ENCODE results near the gene SPACA6. TPM values are rescaled to one million over a fixed set of nuclear protein-coding genes. Genes with fewer than 3 reads are reported as not detected.

Gene SPACA6
- total and polyA plus RNA-seq, 2 of the 8 experiments (the other 6 are each of a cell fraction or from before 2014, with no cell fraction given): 7.1 to 7.5 TPM

DNA sequence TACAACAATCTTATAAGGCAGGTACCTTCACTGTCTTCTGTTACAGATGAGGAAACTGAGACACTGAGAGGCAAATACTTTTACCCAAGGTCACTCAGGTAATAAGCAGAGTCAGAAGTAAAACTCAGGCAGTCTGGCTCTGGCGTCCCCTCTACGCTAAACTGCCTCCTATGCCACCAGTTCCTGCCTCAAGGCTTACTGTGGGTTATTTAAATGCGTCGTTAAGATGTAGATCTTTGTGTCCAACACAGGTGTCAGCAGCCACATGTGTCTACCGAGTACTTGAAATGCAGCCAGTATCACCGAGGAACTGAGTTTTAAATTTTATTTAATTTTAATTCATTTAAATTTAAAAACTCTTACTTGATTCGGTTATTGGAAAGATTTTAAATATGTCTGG, 28.8 kb downstream of the SPACA6 start:
- H3K18ac ChIP-seq (ENCODE audit: extremely low read depth, low read length): no peak overlapping the region
- no peak overlapping the region for H2AFZ ChIP-seq (ENCODE audit: low read length)
- H2BK15ac ChIP-seq (ENCODE audit: low read length): no peak overlapping the region
- H3K27ac ChIP-seq (ENCODE audit: low read depth, low read length): no peak overlapping the region
- no peaks in the 10 kb centered on the region for H3K79me1 ChIP-seq (ENCODE audit: low read depth, low read length)
- H4K91ac ChIP-seq (replicated peaks; ENCODE audit: insufficient read length, low read length): no peak overlapping the region
- no peak overlapping the region for H3K4me3 ChIP-seq (ENCODE audit: extremely low read depth in 1 of 4, insufficient read depth in 2 of 4, low read depth in 3 of 4, low read length in 4 of 4)
- H3K23me2 ChIP-seq (ENCODE audit: low read depth, low read length): peaks cover 9% of the 10 kb centered on the region; the same call in 1 of the 2 replicates
- H4K5ac ChIP-seq (ENCODE audit: insufficient read length, low read depth, low read length): no peak overlapping the region
- no peaks in the 10 kb centered on the region for H3K79me2 ChIP-seq (ENCODE audit: control insufficient read depth in 1 of 2, insufficient read depth in 2 of 2, low read length in 2 of 2)
- no peaks in the 10 kb centered on the region for H3K9me3 ChIP-seq (ENCODE audit: insufficient read depth in 2 of 2, low read depth in 1 of 2, low read length in 1 of 2)
- no peak overlapping the region for H3K9ac ChIP-seq (replicated peaks in 1 of 4; ENCODE audit: extremely low read depth in 1 of 4, low read depth in 3 of 4, low read length in 3 of 4)
- CTCF ChIA-PET (ENCODE audit: partially characterized antibody): no interaction called here
- H2BK120ac ChIP-seq (replicated peaks; ENCODE audit: low read depth, low read length): no peak overlapping the region
- FAIRE-seq: no peak
- no peak overlapping the region for H4K8ac ChIP-seq (ENCODE audit: extremely low read depth, insufficient read depth, low read length)
- no peak overlapping the region for H3K4me2 ChIP-seq (ENCODE audit: insufficient read depth in 1 of 2, low read depth in 2 of 2, low read length in 2 of 2)
- WGBS, 2 experiments (ENCODE audit: extremely low coverage in 1 of 2, insufficient coverage in 1 of 2, insufficient read length in 1 of 2, insufficient replicate concordance in 2 of 2, low coverage in 1 of 2, low lambda C conversion rate in 2 of 2, missing lambda C conversion rate in 1 of 2): 82% methylated on average over 7 of the region's 7 CpGs; no CpG with 5 or more reads in 1 of the 2 experiments
- H3K36me3 ChIP-seq (ENCODE audit: control insufficient read depth in 2 of 4, insufficient read depth in 4 of 4, low read length in 3 of 4): no peaks in the 10 kb centered on the region
- H2BK5ac ChIP-seq (ENCODE audit: low read depth, low read length): no peak overlapping the region
- DNase-seq (ENCODE audit: low read depth in 1 of 2, low spot score in 2 of 2): no peak
- peaks cover 0 to 6% (median 2%) of the 10 kb centered on the region in 4 experiments; a peak in 3 of 7 replicates for H3K4me1 ChIP-seq (replicated peaks in 1 of 4; ENCODE audit: control insufficient read depth in 3 of 4, insufficient read depth in 4 of 4, low read length in 3 of 4)
- H3K23ac ChIP-seq (ENCODE audit: insufficient read length): no peak overlapping the region
- TF ChIP-seq POU5F1 (IDR thresholded peaks at IDR 0.05; ENCODE audit: low read depth, low read length): no peak
- no peak for TF ChIP-seq NRF1 (IDR thresholded peaks at IDR 0.05; ENCODE audit: low read depth, low read length)
- TF ChIP-seq FOSL1 (IDR thresholded peaks at IDR 0.05; ENCODE audit: insufficient read depth, low read depth, low read length): no peak
- TF ChIP-seq, protein P1, sequence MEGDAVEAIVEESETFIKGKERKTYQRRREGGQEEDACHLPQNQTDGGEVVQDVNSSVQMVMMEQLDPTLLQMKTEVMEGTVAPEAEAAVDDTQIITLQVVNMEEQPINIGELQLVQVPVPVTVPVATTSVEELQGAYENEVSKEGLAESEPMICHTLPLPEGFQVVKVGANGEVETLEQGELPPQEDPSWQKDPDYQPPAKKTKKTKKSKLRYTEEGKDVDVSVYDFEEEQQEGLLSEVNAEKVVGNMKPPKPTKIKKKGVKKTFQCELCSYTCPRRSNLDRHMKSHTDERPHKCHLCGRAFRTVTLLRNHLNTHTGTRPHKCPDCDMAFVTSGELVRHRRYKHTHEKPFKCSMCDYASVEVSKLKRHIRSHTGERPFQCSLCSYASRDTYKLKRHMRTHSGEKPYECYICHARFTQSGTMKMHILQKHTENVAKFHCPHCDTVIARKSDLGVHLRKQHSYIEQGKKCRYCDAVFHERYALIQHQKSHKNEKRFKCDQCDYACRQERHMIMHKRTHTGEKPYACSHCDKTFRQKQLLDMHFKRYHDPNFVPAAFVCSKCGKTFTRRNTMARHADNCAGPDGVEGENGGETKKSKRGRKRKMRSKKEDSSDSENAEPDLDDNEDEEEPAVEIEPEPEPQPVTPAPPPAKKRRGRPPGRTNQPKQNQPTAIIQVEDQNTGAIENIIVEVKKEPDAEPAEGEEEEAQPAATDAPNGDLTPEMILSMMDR (IDR thresholded peaks at IDR 0.05; ENCODE audit: control extremely low read depth in 1 of 3, insufficient read depth in 1 of 3, low read depth in 1 of 3, low read length in 3 of 3): no peak
- TF ChIP-seq HDAC6 (IDR thresholded peaks at IDR 0.05; ENCODE audit: low read depth, low read length): no peak
- no peak for TF ChIP-seq CREB1 (IDR thresholded peaks at IDR 0.05)
- TF ChIP-seq CHD2 (IDR thresholded peaks at IDR 0.05; ENCODE audit: low read length): no peak
- TF ChIP-seq SIN3A (conservative IDR thresholded peaks at IDR 0.05 in 1 of 2, IDR thresholded peaks at IDR 0.05 in 1 of 2; ENCODE audit: low read depth in 1 of 2, low read length in 2 of 2): no peak
- TF ChIP-seq TAF7 (optimal IDR thresholded peaks at IDR 0.05; ENCODE audit: borderline replicate concordance, low read depth, low read length): no peak
- TF ChIP-seq TEAD4 (IDR thresholded peaks at IDR 0.05; ENCODE audit: low read depth, low read length): no peak
- TF ChIP-seq GABPA (IDR thresholded peaks at IDR 0.05; ENCODE audit: borderline replicate concordance, insufficient read depth, low read length): no peak
- no peak for TF ChIP-seq BCL11A (IDR thresholded peaks at IDR 0.05; ENCODE audit: low read depth in 2 of 2, low read length in 2 of 2)
- TF ChIP-seq CBX5 (IDR thresholded peaks at IDR 0.05; ENCODE audit: low read depth, low read length): no peak
- no peak overlapping the region for H3K4ac ChIP-seq (replicated peaks; ENCODE audit: insufficient read length, low read depth, low read length)
- H4K20me1 ChIP-seq (replicated peaks in 1 of 2; ENCODE audit: control insufficient read depth in 1 of 2, insufficient read depth in 2 of 2, low read length in 2 of 2): no peaks in the 10 kb centered on the region
- peaks cover 9 to 29% (median 18%) of the 10 kb centered on the region in 4 experiments for H3K27me3 ChIP-seq (replicated peaks in 1 of 4; ENCODE audit: control insufficient read depth in 3 of 4, extremely low read depth in 1 of 4, insufficient read depth in 3 of 4, low read length in 3 of 4)
- no peak overlapping the region for H2BK20ac ChIP-seq (ENCODE audit: low read length)
- H2AK5ac ChIP-seq (ENCODE audit: low read depth, low read length): no peak overlapping the region
- POLR2A ChIA-PET (ENCODE audit: partially characterized antibody): no interaction called here
- H3K56ac ChIP-seq (replicated peaks; ENCODE audit: insufficient read length, low read depth, low read length): no peak overlapping the region
- H2BK12ac ChIP-seq (ENCODE audit: low read depth, low read length): no peak overlapping the region
- H3K14ac ChIP-seq (ENCODE audit: insufficient read length): no peak overlapping the region
